ES-I3 (cell line): ENCODE measurements around the gene USP6NL.

Source experiments
- H3K36me3 ChIP-seq: 2 replicates; pipeline ENCODE4 v1.6.1; 2013; ENCODE audit warnings: mild to moderate bottlenecking, low read length, control low read depth, moderate library complexity; ENCODE audit not compliant: insufficient read depth
- H3K4me1 ChIP-seq: 2 replicates; pipeline ENCODE4 v1.6.1; 2013; ENCODE audit warnings: mild to moderate bottlenecking, control low read depth, low read length; ENCODE audit not compliant: insufficient read depth
- H3K9ac ChIP-seq: 2 replicates; pipeline ENCODE4 v1.6.1; 2013; ENCODE audit warnings: low read depth, mild to moderate bottlenecking, low read length, moderate library complexity
- H3K9me3 ChIP-seq: 2 replicates; pipeline ENCODE4 v1.6.1; 2013; ENCODE audit warnings: mild to moderate bottlenecking, low read length, moderate library complexity; ENCODE audit not compliant: control insufficient read depth, insufficient read depth

USP6NL gene

DNA sequence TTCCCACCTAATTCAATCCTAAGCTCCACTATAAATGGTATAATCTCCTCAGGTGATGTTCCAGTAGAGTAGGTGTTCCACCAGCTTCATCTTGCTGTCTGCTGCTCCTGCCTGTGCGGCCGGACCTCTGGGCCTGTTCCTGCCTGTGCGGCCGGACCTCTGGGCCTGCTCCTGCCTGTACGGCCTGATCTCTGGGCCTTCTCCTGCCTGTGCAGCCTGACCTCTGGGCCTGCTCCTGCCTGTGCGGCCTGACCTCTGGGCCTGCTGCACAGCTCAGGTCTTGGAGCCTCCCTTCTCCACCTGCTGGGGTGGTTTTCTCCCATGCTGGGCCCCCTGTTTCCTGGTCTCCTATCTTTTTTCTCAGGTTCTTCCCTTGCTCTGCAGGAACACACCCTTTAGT lies 117.8 kb downstream of the USP6NL start:
- 0 out of 2 replicates have a peak, but pooled peaks cover 3% of the 10 kb centered on the region for H3K36me3 ChIP-seq
- H3K4me1 ChIP-seq = no peaks in the 10 kb centered on the region
- H3K9me3 ChIP-seq = no peaks in the 10 kb centered on the region
- H3K9ac ChIP-seq = no peak overlapping the region

DNA sequence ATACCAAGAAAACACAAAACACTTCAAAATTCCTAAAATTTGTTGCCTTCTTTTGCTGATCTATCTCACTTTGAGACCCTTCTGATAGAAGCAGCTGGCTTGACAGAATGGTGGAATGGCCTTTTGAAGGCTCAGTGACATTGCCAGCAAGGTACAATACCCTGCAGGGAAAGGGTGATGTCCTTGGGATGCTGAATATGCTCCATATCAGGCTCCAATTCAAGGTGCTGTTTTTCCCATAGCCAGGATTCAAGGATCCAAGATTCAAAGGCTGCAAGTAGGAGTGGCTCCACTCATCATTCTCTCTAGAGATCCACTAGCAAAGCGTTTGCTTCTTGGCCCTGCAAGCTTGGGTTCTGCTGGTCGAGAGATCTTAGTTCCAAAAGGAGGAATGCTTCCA lies 120.4 kb downstream of the USP6NL start:
- no peak overlapping the region for H3K9ac ChIP-seq
- no peaks in the 10 kb centered on the region for H3K4me1 ChIP-seq
- no peaks in the 10 kb centered on the region for H3K9me3 ChIP-seq
- H3K36me3 ChIP-seq = 0 out of 2 replicates have a peak, but pooled peaks cover 3% of the 10 kb centered on the region

DNA sequence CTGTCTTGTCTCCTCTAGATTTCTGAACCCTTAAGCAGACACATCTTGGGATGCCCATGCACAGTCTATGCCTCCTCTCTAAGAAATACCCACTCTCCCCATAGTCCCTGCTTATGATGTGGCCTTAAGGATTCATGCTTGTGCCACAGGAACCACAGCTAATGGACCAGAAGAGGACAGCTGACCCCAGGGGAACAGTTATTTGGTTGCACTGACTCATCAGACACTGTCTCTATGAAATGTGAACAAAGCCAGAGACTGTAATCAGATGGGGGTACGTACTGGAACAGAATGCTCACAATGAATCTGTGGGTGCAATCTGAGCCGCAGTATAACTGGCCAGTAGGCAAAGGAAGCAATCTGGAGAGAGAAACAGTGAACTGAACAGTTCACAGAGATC lies 121.9 kb downstream of the USP6NL start:
- Histone ChIP-seq H3K4me1 (no peaks in the 10 kb centered on the region), H3K36me3 (0 out of 2 replicates have a peak, but pooled peaks cover 3% of the 10 kb centered on the region), H3K9me3 (no peaks in the 10 kb centered on the region), H3K9ac (no peak overlapping the region)

DNA sequence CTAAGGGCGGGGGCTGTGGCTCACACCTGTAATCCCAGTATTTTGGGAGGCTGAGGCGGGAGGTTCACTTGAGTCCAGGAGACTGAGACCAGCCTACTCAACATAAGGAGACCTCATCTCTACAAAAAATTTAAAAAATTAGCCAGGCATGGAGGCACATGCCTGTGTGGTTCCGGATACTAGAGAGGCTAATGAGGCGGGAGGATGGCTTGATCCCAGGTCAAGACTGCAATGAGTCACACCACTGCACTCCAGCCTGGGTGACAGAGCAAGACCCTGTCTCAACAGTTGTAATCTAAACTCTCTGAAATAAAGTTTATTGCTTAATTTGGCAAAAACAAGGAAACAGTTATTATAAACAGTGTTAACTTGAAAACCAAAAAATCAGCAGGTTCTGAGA lies 123.3 kb downstream of the USP6NL start:
- no peak overlapping the region for H3K9ac ChIP-seq
- no peaks in the 10 kb centered on the region for H3K9me3 ChIP-seq
- no peaks in the 10 kb centered on the region for H3K4me1 ChIP-seq
- no peaks in the 10 kb centered on the region for H3K36me3 ChIP-seq

DNA sequence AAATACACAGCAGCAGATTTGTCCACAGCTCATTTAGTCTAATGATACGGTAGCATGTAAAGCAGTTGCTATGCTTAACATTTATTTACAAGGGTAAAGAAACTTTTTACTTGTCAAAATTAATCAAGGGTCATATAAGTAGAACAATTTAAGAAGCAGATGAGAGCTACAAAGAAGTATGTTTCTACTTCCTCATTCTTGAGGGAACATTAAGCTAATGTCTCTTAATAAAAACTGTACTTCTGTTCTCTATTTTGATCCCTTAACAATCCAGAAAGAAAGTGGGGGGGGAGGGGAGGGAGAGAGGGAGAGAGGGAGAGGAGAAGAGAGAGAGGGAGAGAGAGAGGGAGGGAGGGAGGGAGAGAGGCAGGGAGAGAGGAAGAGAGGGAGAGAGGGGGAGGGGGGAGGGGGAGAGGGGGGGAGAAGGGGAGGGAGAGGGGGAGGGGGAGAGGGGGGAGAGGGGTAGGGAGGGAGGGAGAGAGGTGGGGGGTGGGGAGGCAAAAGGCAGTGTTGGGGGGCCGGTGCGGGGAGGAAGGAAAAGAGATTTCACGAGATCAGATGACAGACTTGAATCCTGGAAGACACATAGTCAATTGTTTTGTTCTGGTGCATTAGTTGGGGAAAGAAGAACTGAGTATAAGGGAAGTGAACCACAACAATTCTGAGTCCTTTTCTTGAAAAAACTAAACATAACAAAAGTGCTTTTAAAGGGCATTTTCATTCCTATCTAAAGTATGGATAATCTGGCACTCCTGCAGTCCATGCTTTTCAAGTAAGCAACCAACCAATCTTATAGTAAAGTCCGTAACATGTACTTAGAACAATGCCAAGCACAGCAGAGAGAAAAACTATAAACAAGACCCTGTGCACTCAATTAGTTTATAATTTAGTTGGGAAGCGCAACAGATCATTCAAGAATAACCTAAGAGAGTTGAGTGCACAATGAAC lies 128.0 kb downstream of the USP6NL start:
- no peak overlapping the region for H3K9ac ChIP-seq
- H3K4me1 ChIP-seq = no peaks in the 10 kb centered on the region
- no peaks in the 10 kb centered on the region for H3K9me3 ChIP-seq
- peaks cover 3% of the 10 kb centered on the region; the same call in 1 of the 2 replicates for H3K36me3 ChIP-seq

DNA sequence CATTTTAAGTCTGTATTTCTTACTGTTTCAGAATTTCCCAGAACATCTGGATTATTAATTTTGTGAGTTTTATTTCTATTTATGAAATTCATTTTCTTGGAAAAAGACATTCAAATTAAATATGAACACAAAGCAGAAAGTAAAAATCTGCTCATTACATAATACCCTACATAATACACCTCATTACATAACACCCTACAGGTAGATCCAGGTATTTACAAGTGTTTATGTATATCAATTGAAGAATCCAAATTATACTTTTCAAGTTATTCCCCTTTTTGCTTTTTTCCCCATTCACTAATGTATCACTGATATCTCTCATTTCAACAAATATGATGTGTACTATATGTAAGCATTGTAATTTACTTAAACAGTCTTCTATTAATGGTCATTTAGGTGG lies 129.1 kb downstream of the USP6NL start:
- Histone ChIP-seq H3K9ac (no peak overlapping the region), H3K9me3 (no peaks in the 10 kb centered on the region), H3K36me3 (peaks cover 3% of the 10 kb centered on the region; the same call in 1 of the 2 replicates), H3K4me1 (no peaks in the 10 kb centered on the region)

DNA sequence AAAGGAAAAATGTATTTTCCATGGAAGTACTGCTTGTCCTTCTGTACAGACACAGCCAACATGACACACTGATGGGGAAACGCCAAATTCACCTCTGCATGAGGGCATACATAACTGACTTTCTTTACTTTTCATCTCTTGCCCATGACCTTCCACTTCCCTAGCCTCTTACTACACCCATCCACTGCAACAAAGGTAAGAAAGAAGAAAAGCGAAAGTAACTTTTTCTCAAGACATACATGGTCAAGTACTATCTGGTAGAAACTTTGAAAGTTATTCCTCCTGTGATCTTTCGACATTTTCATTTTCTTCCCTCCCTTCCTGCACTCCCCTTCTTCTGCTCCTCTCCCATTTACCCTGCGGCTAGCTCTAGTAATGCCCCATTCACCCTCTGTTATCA lies 130.8 kb downstream of the USP6NL start:
- Histone ChIP-seq H3K36me3 (peaks cover 3% of the 10 kb centered on the region; the same call in 1 of the 2 replicates), H3K9ac (no peak overlapping the region), H3K9me3 (no peaks in the 10 kb centered on the region), H3K4me1 (peaks cover 6% of the 10 kb centered on the region; the same call in 1 of the 2 replicates)

DNA sequence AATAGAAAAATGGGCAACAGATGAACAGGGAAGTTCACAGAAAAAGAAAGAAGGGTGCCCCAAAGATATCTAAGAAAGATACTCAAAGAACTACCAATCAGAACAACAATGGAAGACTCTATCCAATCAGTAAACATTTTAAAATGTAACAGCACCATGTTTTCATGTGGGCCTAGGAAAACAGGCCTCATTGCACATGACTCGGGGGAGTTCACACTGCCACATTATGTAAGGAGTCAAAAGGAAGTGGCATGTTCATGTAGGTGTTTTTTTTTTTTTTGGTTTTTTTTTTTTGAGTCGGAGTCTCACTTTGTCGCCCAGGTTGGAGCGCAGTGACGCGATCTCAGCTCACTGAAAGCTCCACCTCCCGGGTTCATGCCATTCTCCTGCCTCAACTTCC lies 132.2 kb downstream of the USP6NL start:
- peaks cover 3% of the 10 kb centered on the region; the same call in 1 of the 2 replicates for H3K36me3 ChIP-seq
- H3K9ac ChIP-seq = no peak overlapping the region
- peaks cover 7% of the 10 kb centered on the region; the same call in 1 of the 2 replicates for H3K4me1 ChIP-seq
- H3K9me3 ChIP-seq = no peaks in the 10 kb centered on the region

DNA sequence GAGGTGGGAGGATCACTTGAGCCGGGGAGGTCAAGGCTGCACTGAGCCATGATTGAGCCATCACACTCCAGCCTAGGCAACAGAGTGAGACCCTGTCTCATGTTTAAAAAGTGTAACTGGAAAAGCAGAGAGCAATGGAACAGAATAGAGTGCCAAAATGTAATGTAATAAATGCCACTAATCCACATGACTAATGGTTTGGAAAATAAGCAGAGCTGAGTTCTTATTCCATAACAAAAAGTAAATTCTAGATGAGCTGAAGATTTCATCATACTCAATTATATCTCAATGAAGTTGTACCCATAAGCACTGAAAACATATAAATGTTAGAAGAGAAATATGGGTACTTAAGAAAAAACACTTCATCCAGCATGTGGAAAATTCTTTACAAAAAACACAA lies 132.6 kb downstream of the USP6NL start:
- Histone ChIP-seq H3K36me3 (peaks cover 3% of the 10 kb centered on the region; the same call in 1 of the 2 replicates), H3K9ac (no peak overlapping the region), H3K9me3 (no peaks in the 10 kb centered on the region), H3K4me1 (peaks cover 7% of the 10 kb centered on the region; the same call in 1 of the 2 replicates)

DNA sequence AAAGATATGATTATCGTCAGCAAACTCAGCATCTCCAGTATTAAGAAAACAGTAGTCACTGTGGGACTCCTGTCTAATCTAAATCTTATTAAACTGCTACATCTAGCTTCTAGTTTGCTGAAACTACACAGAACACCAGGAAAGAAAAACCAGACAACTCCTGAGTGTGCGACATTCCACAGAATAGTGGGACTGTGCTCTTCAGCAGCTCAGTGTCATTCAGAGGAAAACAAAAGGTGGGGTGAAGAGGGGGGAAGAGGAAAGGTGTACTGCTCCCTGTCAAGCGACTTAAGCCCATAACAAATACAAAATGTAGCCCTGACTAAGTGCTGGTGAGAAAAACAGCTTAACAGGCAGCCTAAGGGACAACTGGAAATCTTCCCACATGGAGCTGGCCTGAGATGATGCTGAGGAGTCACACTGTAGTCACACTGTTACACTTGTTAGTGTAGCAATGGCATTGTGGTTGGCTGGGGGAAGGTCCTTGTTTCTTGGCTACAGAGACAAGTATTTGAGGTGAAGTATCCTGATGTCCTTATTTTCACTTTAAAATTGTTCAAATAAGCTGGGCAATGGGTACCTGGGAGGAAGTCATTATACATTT lies 135.5 kb downstream of the USP6NL start:
- Histone ChIP-seq H3K9me3 (no peaks in the 10 kb centered on the region), H3K4me1 (peaks cover 12% of the 10 kb centered on the region), H3K9ac (no peak overlapping the region), H3K36me3 (no peaks in the 10 kb centered on the region)

DNA sequence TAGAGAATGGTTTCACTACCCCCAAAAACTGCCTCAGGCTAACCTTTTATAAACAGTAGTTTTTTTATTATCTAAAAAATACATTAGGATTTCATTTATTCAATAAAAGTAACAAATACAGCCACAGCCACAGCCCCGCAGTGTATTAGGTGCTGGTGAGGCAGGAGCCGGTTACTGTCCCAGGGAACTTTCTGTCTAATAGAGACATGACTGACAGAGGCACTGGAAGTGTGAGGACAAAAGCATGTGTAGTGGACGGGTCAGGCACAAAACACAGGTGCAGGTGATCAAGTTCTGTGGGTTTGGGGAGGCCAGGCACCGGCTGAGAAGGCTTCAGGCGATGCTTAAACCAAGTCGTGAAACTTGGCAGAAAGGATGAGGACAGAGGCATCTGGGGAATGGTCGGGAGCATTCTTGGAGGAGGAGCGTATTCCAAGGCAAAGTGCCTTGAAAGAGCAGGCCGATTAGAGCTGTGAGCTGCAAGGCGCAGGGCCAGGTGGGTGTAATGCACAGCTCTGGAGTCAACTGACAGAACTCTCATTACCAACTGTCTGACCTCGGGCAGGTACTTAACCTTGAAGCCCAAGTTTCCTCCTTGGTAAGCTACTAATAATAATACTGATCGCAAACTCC lies 138.2 kb downstream of the USP6NL start:
- Histone ChIP-seq H3K9ac (no peak overlapping the region), H3K9me3 (no peaks in the 10 kb centered on the region), H3K36me3 (no peaks in the 10 kb centered on the region), H3K4me1 (peaks cover 32% of the 10 kb centered on the region)

DNA sequence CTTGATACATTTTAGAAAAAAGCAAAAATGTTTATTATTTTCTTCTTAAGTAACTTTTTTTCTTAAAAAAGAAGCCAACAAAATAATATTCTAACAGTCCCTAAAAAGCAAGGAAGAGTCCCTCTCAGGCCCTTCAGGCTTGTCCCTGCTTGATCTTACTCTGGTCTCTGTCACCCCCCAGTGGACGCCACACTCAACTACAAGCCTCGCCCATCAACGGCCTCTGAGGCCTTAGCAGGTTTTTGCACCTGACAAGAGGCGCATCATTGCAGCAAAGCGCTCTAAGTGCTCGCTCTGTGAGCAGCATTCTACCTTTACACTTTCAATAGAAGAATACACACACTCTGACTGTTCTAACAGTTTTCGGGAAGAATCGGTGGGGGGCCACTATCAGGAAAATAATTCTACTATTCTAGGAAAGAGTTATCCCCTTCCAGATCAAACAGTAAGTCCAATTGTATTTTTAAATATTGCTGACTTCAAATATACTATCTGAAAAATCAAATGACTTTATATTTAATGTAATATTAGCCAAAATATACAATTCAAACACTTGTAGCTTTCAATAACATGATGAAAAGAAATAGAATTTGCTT lies 139.2 kb downstream of the USP6NL start:
- Histone ChIP-seq H3K9ac (no peak overlapping the region), H3K4me1 (peaks cover 34% of the 10 kb centered on the region), H3K9me3 (no peaks in the 10 kb centered on the region), H3K36me3 (no peaks in the 10 kb centered on the region)

DNA sequence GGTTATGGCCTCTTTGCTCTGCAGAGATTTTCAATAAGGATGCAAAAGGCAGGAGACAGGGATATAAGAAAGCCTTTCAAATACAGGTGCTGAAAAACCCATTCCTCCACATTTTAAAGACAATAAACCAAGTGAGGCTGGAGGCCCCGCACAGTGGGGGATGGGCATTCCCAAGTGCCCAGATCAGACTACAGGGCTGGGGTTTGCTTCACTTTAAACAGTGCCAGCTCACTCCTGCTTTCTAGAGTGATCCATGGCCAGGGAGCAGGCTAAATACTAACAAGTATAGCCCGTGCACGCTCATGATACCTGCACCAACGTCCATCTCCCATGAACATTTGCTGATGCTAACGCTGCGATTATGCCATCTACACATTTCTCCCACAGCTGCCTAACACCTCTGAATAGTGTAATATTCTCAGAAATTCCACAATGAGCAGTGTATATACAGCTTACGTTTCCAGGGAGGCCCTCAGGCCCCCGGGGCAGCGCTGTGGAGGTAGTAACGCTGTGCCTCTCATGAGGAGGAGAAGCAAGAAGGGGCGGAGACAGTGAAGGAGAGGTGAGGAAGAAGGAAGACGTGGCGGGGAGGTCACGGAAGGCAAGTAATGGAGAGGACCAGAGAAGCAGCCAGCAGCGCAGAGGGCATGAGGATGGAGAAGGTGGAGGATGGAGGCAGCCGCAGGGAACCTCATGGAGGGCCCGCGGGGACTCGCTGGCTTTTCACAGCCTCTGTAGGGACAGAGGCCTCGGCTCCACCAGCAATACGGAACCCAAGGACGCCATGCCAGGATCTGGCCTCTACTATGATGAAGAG lies 141.7 kb downstream of the USP6NL start:
- Histone ChIP-seq H3K9ac (no peak overlapping the region), H3K4me1 (peaks cover 27% of the 10 kb centered on the region), H3K9me3 (no peaks in the 10 kb centered on the region), H3K36me3 (no peaks in the 10 kb centered on the region)
